PC-3 (cell line): ENCODE data around the gene CDH16.

Source experiments
- CTCF ChIP-seq: fragments of 300-600 bp; sonication (generic); conservative IDR thresholded peaks from 2 replicates; pipeline ENCODE4 v1.5.1; 2017; ENCODE audit warnings: antibody characterized with exemption, low read depth, mild to moderate bottlenecking, low read length
- EZH2phosphoT487 ChIP-seq: fragments of 300-600 bp; sonication (generic); IDR thresholded peaks from 2 replicates; pipeline ENCODE4 v1.6.1; 2018; ENCODE audit warnings: mild to moderate bottlenecking, antibody characterized with exemption, low read length, borderline replicate concordance

DNA sequence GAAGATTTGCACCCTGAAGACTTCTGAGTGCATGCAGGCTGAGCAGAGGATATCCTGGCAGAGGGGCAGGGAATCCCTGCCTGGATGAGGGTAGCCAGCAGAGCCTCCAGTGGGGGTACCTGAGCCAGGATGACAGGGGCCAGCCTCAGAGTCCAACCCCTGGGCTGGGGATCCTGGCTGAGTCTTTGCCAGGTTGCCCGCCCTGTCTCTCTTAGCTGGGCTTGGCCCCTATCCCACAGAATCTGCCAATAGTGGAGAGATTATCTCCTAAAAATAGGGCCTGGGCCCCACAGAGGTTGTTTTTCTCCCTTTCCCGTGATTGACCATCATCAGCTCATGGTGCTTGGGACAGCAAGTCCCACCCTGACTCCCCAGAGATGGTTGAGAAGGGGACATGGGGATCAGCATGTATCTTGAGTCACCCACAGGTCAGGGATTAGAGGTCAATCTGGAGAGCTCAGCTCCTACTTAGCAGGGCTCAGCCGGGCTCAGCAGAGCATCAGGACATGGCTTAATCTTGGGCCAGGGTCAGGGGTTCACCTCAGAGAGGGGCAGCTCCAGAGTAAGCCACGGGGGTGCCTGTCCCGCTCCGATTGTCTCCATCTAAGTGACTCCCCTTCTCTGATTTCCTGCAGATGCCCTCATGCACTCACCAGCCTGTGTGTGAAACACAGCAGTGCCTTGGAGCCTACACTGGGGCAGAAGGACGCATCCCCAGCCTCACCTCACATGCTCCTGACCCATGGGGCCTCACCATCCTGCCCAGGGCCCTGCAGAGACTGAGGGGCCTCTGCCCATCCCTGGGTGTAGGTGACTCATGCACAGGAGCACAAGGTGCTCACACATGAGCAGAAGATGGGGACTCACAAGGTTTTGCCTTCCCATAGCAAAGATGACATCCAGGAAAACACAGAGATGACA, 11.5 kb downstream of the CDH16 start:
- TF ChIP-seq CTCF: no peak
- no peak for TF ChIP-seq EZH2phosphoT487
